ENCODE results near the gene ADAT3. TPM values are rescaled to one million over a fixed set of nuclear protein-coding genes. Genes with fewer than 3 reads are reported as not detected.

ADAT3 gene
- total and polyA plus RNA-seq, 4 donors: 1.3 to 3.3 (median 2.1) TPM

GRCh38 chr19:1871630-1872029 lies 33.6 kb upstream of the ADAT3 start:
- WGBS: 56% methylated on average over 13 of the region's 13 CpGs
- Histone ChIP-seq H3K36me3 (ENCODE audit: control insufficient read depth in 4 of 4, insufficient read depth in 3 of 4, low read depth in 1 of 4, low read length in 3 of 4) (peaks cover 0 to 3% (median 0%) of the 10 kb centered on the region in 4 donors), H3K4me3 (ENCODE audit: low read depth in 1 of 3, low read length in 3 of 3) (peak overlapping the region in 1 of 3 donors; percentile 12), H3K4me1 (ENCODE audit: control insufficient read depth in 4 of 4, insufficient read depth in 4 of 4, low read length in 3 of 4) (peaks cover 35 to 63% (median 50%) of the 10 kb centered on the region in 4 donors), H3K9ac (ENCODE audit: low read depth in 1 of 2, low read length in 2 of 2) (no peak overlapping the region), H3K27me3 (ENCODE audit: control insufficient read depth in 4 of 4, insufficient read depth in 4 of 4, low read length in 3 of 4) (no peaks in the 10 kb centered on the region), H3K27ac (ENCODE audit: low read depth in 1 of 2, low read length in 2 of 2) (peak overlapping the region; percentile 84 to 85), H3K9me3 (ENCODE audit: control insufficient read depth in 4 of 4, low read length in 3 of 4) (no peaks in the 10 kb centered on the region)
- no peak for DNase-seq (ENCODE audit: low spot score)
- TF ChIP-seq, protein P1, sequence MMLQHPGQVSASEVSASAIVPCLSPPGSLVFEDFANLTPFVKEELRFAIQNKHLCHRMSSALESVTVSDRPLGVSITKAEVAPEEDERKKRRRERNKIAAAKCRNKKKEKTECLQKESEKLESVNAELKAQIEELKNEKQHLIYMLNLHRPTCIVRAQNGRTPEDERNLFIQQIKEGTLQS (IDR thresholded peaks at IDR 0.05): no peak
- TF ChIP-seq CTCF (IDR thresholded peaks at IDR 0.05; ENCODE audit: low read depth, low read length, missing input control): no peak
- no peak for TF ChIP-seq GABPA (IDR thresholded peaks at IDR 0.05 in 1 of 2, conservative IDR thresholded peaks at IDR 0.05 in 1 of 2)
- no peak for TF ChIP-seq ZBTB33 (IDR thresholded peaks at IDR 0.05)
- TF ChIP-seq RXRA (IDR thresholded peaks at IDR 0.05): no peak
- TF ChIP-seq TAF1 (conservative IDR thresholded peaks at IDR 0.05): no peak
- TF ChIP-seq FOXA1 (IDR thresholded peaks at IDR 0.05): no peak
- TF ChIP-seq RAD21 (IDR thresholded peaks at IDR 0.05): no peak
- TF ChIP-seq MAX (IDR thresholded peaks at IDR 0.05): no peak
- no peak for TF ChIP-seq YY1 (IDR thresholded peaks at IDR 0.05)
- TF ChIP-seq, protein P2, sequence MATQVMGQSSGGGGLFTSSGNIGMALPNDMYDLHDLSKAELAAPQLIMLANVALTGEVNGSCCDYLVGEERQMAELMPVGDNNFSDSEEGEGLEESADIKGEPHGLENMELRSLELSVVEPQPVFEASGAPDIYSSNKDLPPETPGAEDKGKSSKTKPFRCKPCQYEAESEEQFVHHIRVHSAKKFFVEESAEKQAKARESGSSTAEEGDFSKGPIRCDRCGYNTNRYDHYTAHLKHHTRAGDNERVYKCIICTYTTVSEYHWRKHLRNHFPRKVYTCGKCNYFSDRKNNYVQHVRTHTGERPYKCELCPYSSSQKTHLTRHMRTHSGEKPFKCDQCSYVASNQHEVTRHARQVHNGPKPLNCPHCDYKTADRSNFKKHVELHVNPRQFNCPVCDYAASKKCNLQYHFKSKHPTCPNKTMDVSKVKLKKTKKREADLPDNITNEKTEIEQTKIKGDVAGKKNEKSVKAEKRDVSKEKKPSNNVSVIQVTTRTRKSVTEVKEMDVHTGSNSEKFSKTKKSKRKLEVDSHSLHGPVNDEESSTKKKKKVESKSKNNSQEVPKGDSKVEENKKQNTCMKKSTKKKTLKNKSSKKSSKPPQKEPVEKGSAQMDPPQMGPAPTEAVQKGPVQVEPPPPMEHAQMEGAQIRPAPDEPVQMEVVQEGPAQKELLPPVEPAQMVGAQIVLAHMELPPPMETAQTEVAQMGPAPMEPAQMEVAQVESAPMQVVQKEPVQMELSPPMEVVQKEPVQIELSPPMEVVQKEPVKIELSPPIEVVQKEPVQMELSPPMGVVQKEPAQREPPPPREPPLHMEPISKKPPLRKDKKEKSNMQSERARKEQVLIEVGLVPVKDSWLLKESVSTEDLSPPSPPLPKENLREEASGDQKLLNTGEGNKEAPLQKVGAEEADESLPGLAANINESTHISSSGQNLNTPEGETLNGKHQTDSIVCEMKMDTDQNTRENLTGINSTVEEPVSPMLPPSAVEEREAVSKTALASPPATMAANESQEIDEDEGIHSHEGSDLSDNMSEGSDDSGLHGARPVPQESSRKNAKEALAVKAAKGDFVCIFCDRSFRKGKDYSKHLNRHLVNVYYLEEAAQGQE (IDR thresholded peaks at IDR 0.05): no peak
- no peak for TF ChIP-seq SP1 (IDR thresholded peaks at IDR 0.05)
- no peak for TF ChIP-seq HNF4A (conservative IDR thresholded peaks at IDR 0.05)
- TF ChIP-seq NR2F2 (IDR thresholded peaks at IDR 0.05): no peak
- TF ChIP-seq EGR1 (IDR thresholded peaks at IDR 0.05; ENCODE audit: low read depth in 2 of 2): no peak
- no peak for TF ChIP-seq JUND (IDR thresholded peaks at IDR 0.05)
- TF ChIP-seq HNF4G (IDR thresholded peaks at IDR 0.05): no peak
- TF ChIP-seq FOXA2 (IDR thresholded peaks at IDR 0.05): no peak
